Activated CD8-positive, alpha-beta memory T cell treated with anti-CD3 and anti-CD28 coated beads for 24 hours (primary cell): Measurements from ENCODE around the gene CHL1.

Source experiments
- DNase-seq: peaks from one replicate; pipeline ENCODE4 v3.0.0-alpha.2; 2020

The CHL1 gene

GRCh38 chr3:418239-418929 is 221.8 kb downstream of the CHL1 start:
- no peak for DNase-seq

DNA sequence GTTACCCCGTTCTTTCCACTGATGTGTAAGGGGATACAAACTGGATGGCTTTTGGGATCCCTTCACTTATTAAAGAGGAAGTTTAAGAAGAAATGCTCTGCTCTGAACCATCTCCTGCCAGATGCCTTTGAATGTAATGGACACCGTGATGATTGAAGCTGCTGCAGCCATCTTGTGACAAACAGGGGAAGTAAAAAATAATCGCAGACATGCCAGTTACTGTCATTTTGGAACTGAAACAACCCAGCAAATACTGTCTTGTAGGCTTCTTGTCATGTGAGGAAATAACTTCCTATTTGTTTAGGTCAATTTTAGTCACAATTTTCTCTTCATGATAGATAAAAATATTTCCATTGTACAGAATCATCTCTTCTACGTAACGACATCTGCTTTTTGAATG is 224.0 kb downstream of the CHL1 start:
- no peak for DNase-seq

DNA sequence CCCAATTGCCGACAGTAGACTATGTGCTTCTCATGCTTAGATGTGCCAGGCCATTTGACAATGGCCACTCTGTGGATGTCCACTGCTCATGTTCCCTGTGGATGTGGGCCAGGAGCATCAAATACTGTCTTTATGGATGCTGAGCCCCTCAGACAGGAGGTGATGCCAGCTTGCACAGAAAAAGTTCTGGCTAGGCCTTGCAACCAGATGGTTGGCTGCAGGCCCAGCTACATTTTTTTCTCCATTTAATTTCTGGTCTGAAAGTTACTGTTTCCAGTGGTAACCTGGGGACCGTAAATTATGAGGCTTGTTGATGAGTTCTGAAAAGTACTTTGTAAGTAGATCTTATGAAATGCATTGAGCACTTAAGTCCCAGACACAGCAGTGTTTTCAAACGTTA is 228.5 kb downstream of the CHL1 start:
- no peak for DNase-seq

GRCh38 chr3:426072-426471 is 229.5 kb downstream of the CHL1 start:
- no peak for DNase-seq

- DNase-seq: no peak
Observed at GRCh38 chr3:427128-427527, 230.6 kb downstream of the CHL1 start.

GRCh38 chr3:430186-430585 is 233.6 kb downstream of the CHL1 start:
- DNase-seq: no peak

- no peak for DNase-seq
Observed at GRCh38 chr3:435161-435560, 238.6 kb downstream of the CHL1 start.

DNA sequence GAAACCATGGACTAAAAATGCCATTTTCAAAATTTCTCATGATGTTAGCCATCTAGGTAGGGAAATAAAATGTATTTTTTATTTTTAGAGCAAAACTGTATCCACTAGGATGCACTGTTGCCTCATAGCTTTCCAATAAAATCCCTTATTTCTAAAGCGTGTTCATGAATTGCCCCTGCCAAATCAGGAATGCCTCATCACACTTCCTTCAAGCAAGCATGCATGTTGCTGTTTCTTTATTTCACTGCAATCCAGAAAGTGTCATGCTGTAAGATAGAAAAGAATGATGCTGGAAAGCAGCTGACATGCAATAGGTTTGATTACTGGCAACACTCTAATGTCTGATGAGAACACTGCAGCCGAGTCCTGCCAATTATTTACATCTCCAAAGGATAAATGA is 239.5 kb downstream of the CHL1 start:
- DNase-seq: no peak

DNA sequence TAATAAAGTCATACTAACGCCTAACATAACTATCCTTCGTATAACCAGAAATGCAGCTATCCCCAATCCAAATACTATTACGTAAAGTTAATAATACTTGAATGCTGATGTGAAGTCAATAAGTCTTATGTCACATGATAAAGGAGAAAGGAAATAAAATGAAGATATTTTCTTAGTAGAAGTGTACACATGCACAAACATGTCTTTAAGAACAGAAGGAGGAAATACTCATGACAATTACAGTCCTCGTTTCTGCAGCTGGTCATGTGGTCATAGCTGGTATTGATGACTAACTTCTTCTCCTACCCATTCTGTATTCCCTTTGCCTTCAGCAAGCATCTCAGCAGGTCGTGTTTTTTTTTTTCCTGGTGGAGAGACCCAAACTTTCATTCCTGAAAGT is 244.3 kb downstream of the CHL1 start:
- DNase-seq: no peak

GRCh38 chr3:445960-446359 is 249.4 kb downstream of the CHL1 start:
- DNase-seq: no peak

GRCh38 chr3:447671-448070 is 251.1 kb downstream of the CHL1 start:
- no peak for DNase-seq

- DNase-seq: no peak
Observed at GRCh38 chr3:449711-450110, 253.1 kb downstream of the CHL1 start.

GRCh38 chr3:452221-452620 is 255.7 kb downstream of the CHL1 start:
- DNase-seq: no peak

DNA sequence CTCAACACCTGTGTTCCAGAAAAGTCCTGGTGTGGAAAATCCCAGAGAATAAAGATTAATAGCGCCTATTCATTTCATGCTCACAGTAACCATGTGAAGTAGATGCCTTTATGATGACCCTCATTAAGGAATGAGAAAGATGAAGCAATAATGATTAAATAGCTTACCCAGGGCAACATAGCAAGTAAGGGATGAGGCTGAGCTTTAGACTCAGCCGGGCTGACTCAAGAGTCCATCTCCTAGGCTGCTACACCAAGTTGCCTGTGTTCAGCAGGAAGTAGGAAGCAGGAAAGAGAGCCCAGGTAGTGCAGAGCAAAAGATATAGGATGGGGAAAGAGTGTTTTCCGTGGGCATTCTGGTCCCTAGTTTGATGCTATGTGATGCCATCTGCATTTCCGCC is 256.5 kb downstream of the CHL1 start:
- DNase-seq: no peak

- no peak for DNase-seq
Observed at GRCh38 chr3:454986-455385, 258.4 kb downstream of the CHL1 start.

GRCh38 chr3:458124-458523 is 261.6 kb downstream of the CHL1 start:
- DNase-seq: no peak

GRCh38 chr3:458653-459310 is 262.2 kb downstream of the CHL1 start:
- no peak for DNase-seq
